Testis (tissue), 3 donors: ENCODE results near the gene TRIM14. TPM values are rescaled to one million over a fixed set of nuclear protein-coding genes. Genes with fewer than 3 reads are reported as not detected.

Source experiments
- DNase-seq: peaks from one replicate; pipeline ENCODE4 v3.0.0-alpha.2; 2019
- H3K27ac ChIP-seq, 2 donors: fragments of 200-600 bp; sonication (generic); one replicate each; pipeline ENCODE4 v1.5.1; 2019
- H3K27me3 ChIP-seq: fragments of 200-600 bp; sonication (generic); one replicate; pipeline ENCODE4 v1.5.1; 2019
- H3K36me3 ChIP-seq: fragments of 200-600 bp; sonication (generic); one replicate; pipeline ENCODE4 v1.5.1; 2017; ENCODE audit warnings: low read depth; ENCODE audit errors: missing control alignments
- H3K4me1 ChIP-seq: fragments of 200-600 bp; sonication (generic); one replicate; pipeline ENCODE4 v1.5.1; 2019
- H3K4me3 ChIP-seq, 2 donors: fragments of 200-600 bp; sonication (generic); one replicate each; pipeline ENCODE4 v1.5.1; 2017 to 2019
- H3K9me3 ChIP-seq: fragments of 200-600 bp; sonication (generic); one replicate; pipeline ENCODE4 v1.5.1; 2017
- CTCF ChIP-seq, 3 experiments: fragments of 450-650 bp in 2 of 3; fragments of 200-600 bp in 1 of 3; sonication (generic) in 1 of 3; IDR thresholded peaks; one replicate each; pipeline ENCODE4 v1.5.1; 2016 to 2019; ENCODE audit warnings: antibody characterized with exemption in 3 of 3, mild to moderate bottlenecking in 2 of 3, moderate library complexity in 1 of 3
- POLR2A ChIP-seq: fragments of 450-650 bp; IDR thresholded peaks from one replicate; pipeline ENCODE4 v1.6.1; 2017; ENCODE audit warnings: antibody characterized with exemption, mild to moderate bottlenecking, moderate library complexity
- WGBS, 2 donors: methylation state at CpG; one replicate each; pipeline ENCODE4 v1.1.5; 2018; 5-methylcytosine and 5-hydroxymethylcytosine counted together
- intact Hi-C: fragments of 100-400 bp; cut with DNase I; formaldehyde crosslinking; loops from one replicate; pipeline ENCODE4 v1.15.1; 2023; ENCODE audit warnings: low total_unique reads
- polyA plus RNA-seq: library from polyadenylated mRNA; stranded (reverse); fragments of 350-450 nt; fragmentation: Illumina TruSeq; extraction: RNeasy Lipid Tissue Mini Kit (QIAGEN cat#74804); gene quantifications from one replicate; pipeline ENCODE4 v1.2.3, GENCODE V29; 2014; ENCODE audit warnings: low read depth, low replicate concordance; ENCODE audit not compliant: insufficient read depth
- total RNA-seq, 2 donors: library from RNA; depleted of rRNA; stranded (reverse); fragments of >200 nt; gene quantifications; one replicate each; pipeline ENCODE4 v1.2.3, GENCODE V29; 2016

TRIM14 gene
- total and polyA plus RNA-seq, 3 donors from 2014 or later: 17.3 to 21.3 (median 19.6) TPM

- no peaks in the 10 kb centered on the region for H3K27me3 ChIP-seq
- 87 to 90% methylated on average over 1 of the region's 1 CpG for WGBS, 2 donors
- H3K4me3 ChIP-seq: no peak overlapping the region
- no peak overlapping the region for H3K27ac ChIP-seq
- H3K4me1 ChIP-seq: no peaks in the 10 kb centered on the region
- intact Hi-C loops: no loop called here
- TF ChIP-seq POLR2A: no peak
- TF ChIP-seq CTCF (IDR thresholded peaks at IDR 0.05): no peak
- DNase-seq: no peak
- H3K9me3 ChIP-seq: no peaks in the 10 kb centered on the region
- H3K36me3 ChIP-seq: no peaks in the 10 kb centered on the region
Observed at GRCh38 chr9:98049288-98050072, 69.5 kb downstream of the TRIM14 start.

GRCh38 chr9:98047002-98047401 is 72.0 kb downstream of the TRIM14 start:
- no peaks in the 10 kb centered on the region for H3K9me3 ChIP-seq
- intact Hi-C loops: no loop called here
- WGBS, 2 donors: 86 to 87% methylated on average over 5 of the region's 5 CpGs
- no peak overlapping the region for H3K4me3 ChIP-seq
- TF ChIP-seq CTCF (IDR thresholded peaks at IDR 0.05): no peak
- no peak for TF ChIP-seq POLR2A
- no peak overlapping the region for H3K27ac ChIP-seq
- no peaks in the 10 kb centered on the region for H3K36me3 ChIP-seq
- H3K4me1 ChIP-seq: no peaks in the 10 kb centered on the region
- DNase-seq: no peak
- no peaks in the 10 kb centered on the region for H3K27me3 ChIP-seq

- TF ChIP-seq CTCF (IDR thresholded peaks at IDR 0.05): no peak
- TF ChIP-seq POLR2A: no peak
- no peak overlapping the region for H3K27ac ChIP-seq
- DNase-seq: no peak
- intact Hi-C loops: no loop called here
- no peaks in the 10 kb centered on the region for H3K36me3 ChIP-seq
- no peak overlapping the region for H3K4me3 ChIP-seq
- H3K27me3 ChIP-seq: no peaks in the 10 kb centered on the region
- H3K9me3 ChIP-seq: no peaks in the 10 kb centered on the region
- 90 to 95% methylated on average over 9 of the region's 9 CpGs for WGBS, 2 donors
- H3K4me1 ChIP-seq: no peaks in the 10 kb centered on the region
Observed at GRCh38 chr9:98046180-98046543, 72.9 kb downstream of the TRIM14 start.

GRCh38 chr9:98045234-98046179 is 73.5 kb downstream of the TRIM14 start:
- TF ChIP-seq CTCF (IDR thresholded peaks at IDR 0.05): no peak
- TF ChIP-seq POLR2A: no peak
- intact Hi-C loops: no loop called here
- 59 to 61% methylated on average over 6 of the region's 6 CpGs for WGBS, 2 donors

More at GRCh38 chr9:98045234-98046179, 73.5 kb downstream of the TRIM14 start:
- DNase-seq: no peak
- Histone ChIP-seq H3K27me3 (no peaks in the 10 kb centered on the region), H3K27ac (no peak overlapping the region), H3K4me1 (no peaks in the 10 kb centered on the region), H3K36me3 (no peaks in the 10 kb centered on the region), H3K4me3 (no peak overlapping the region), H3K9me3 (no peaks in the 10 kb centered on the region)
